ENCODE data around the gene NUDCD3. TPM values are rescaled to one million over a fixed set of nuclear protein-coding genes. Genes with fewer than 3 reads are reported as not detected.

NUDCD3 gene
- total RNA-seq, 1 experiment from 2014 or later: 94.6 TPM

- DNase-seq (ENCODE audit: low read depth, low spot score) (no peak), ATAC-seq (no peak)
- Histone ChIP-seq H2AFZ (ENCODE audit: low read depth, low read length, poor library complexity, severe bottlenecking) (no peak overlapping the region), H4K20me1 (ENCODE audit: insufficient read depth) (no peaks in the 10 kb centered on the region), H3K4me2 (ENCODE audit: low read length) (no peak overlapping the region), H3K27ac (ENCODE audit: low read depth, low read length) (no peak overlapping the region), H3K9ac (ENCODE audit: low read length) (no peak overlapping the region), H3K79me2 (ENCODE audit: insufficient read depth, low read length) (no peaks in the 10 kb centered on the region), H3K9me2 (ENCODE audit: insufficient read depth) (no peaks in the 10 kb centered on the region; the same call in 1 of the 2 replicates), H3K36me3 (ENCODE audit: control insufficient read depth in 1 of 2, insufficient read depth in 2 of 2, low read length in 2 of 2) (no peaks in the 10 kb centered on the region), H3K27me3 (ENCODE audit: insufficient read depth, low read length) (peaks cover 11% of the 10 kb centered on the region; the same call in 1 of the 2 replicates), H3K4me3 (replicated peaks in 1 of 2; ENCODE audit: low read depth in 1 of 2, low read length in 2 of 2) (no peak overlapping the region), H3K4me1 (ENCODE audit: control insufficient read depth in 1 of 2, insufficient read depth in 2 of 2, low read length in 2 of 2) (no peaks in the 10 kb centered on the region), H3K9me3 (ENCODE audit: control insufficient read depth in 1 of 2, insufficient read depth in 1 of 2, low read depth in 1 of 2, low read length in 2 of 2) (no peaks in the 10 kb centered on the region)
- CTCF ChIA-PET: no interaction called here
- no TSS peak for BruUV-seq (replicated peaks)
- RAD21 ChIA-PET (ENCODE audit: low non-redundant PET in 1 of 2, low total read pairs in 2 of 2, uncharacterized antibody in 2 of 2, unreplicated experiment in 2 of 2): no interaction called here
- intact Hi-C loops (cut with micrococcal nuclease): no loop called here
- POLR2A ChIA-PET: no interaction called here
- TF ChIP-seq YY1 (IDR thresholded peaks at IDR 0.05; ENCODE audit: extremely low read depth, insufficient replicate concordance, low read depth, low read length) (no peak), POLR2AphosphoS5 (IDR thresholded peaks at IDR 0.05; ENCODE audit: low read depth, low read length) (no peak), EZH2phosphoT487 (IDR thresholded peaks at IDR 0.05; ENCODE audit: borderline replicate concordance) (no peak), SRF (IDR thresholded peaks at IDR 0.05; ENCODE audit: low read depth) (no peak), ZFX (IDR thresholded peaks at IDR 0.05) (no peak), EGR1 (IDR thresholded peaks at IDR 0.05; ENCODE audit: low read depth) (no peak), ZNF274 (IDR thresholded peaks at IDR 0.05; ENCODE audit: low read depth, low read length) (no peak), JUND (IDR thresholded peaks at IDR 0.05) (no peak), ELF1 (IDR thresholded peaks at IDR 0.05; ENCODE audit: borderline replicate concordance, low read depth) (no peak), MAX (IDR thresholded peaks at IDR 0.05) (no peak), FOSL1 (IDR thresholded peaks at IDR 0.05; ENCODE audit: low read depth) (no peak), SIN3A (IDR thresholded peaks at IDR 0.05; ENCODE audit: low read depth) (no peak), TCF7L2 (IDR thresholded peaks at IDR 0.05; ENCODE audit: borderline replicate concordance, extremely low read depth, insufficient read depth, insufficient read length) (no peak)
These were observed 117.7 kb downstream of the NUDCD3 start for GRCh38 chr7:44372560-44373417.
